Mucosa of descending colon (tissue), 3 donors: ENCODE data around the gene RIT2. TPM values are rescaled to one million over a fixed set of nuclear protein-coding genes. Genes with fewer than 3 reads are reported as not detected.

Source experiments
- ATAC-seq: fragments of 200-7000 bp; cut with Tn5 transposase; one replicate; pipeline ENCODE4 v1.9.1; 2020; ENCODE audit warnings: mild to moderate bottlenecking, moderate library complexity
- DNase-seq, 3 donors: peaks; one replicate each; pipeline ENCODE4 v3.0.0-alpha.2; 2020
- H3K36me3 ChIP-seq: fragments of 200-600 bp; one replicate; pipeline ENCODE4 v1.8.0; 2021; ENCODE audit warnings: low read depth, mild to moderate bottlenecking
- H3K4me1 ChIP-seq: fragments of 200-600 bp; one replicate; pipeline ENCODE4 v1.8.0; 2021; ENCODE audit warnings: low read depth, mild to moderate bottlenecking
- H3K4me3 ChIP-seq: fragments of 200-600 bp; one replicate; pipeline ENCODE4 v1.8.0; 2021; ENCODE audit warnings: mild to moderate bottlenecking
- H3K9me3 ChIP-seq: fragments of 200-600 bp; one replicate; pipeline ENCODE4 v1.8.0; 2021; ENCODE audit warnings: mild to moderate bottlenecking
- CTCF ChIP-seq: fragments of 200-600 bp; IDR thresholded peaks from one replicate; pipeline ENCODE4 v1.8.0; 2022; ENCODE audit warnings: antibody characterized with exemption, mild to moderate bottlenecking
- intact Hi-C, 2 donors: fragments of 100-400 bp; cut with DNase I in 1 of 2; cut with micrococcal nuclease in 1 of 2; formaldehyde crosslinking; loops; one replicate each; pipeline versions ENCODE4 v1.11.0 to v1.11.1; 2022; cut with DNase I, micrococcal nuclease
- total RNA-seq, 3 donors: library from RNA; stranded (reverse); fragmentation: NEBNext Ultra II Directional in 2 of 3; extraction: Animal tissue kit (Norgen Biotek cat#: 25700) in 2 of 3; gene quantifications; one replicate each; pipeline versions ENCODE4 v1.2.1 to v1.2.4, GENCODE V29; 2021 to 2023
- donor health status: DM: no; HTN: no; CAD: no; lungs with moderate emphysema.
- donor health status: DM: no; HTN: no; CAD: no.
- donor health status: DM: no; HTN: yes; CAD: no.

Gene RIT2
- total RNA-seq, 3 donors from 2014 or later = 0.44 TPM; not detected in 2

- Histone ChIP-seq H3K9me3 (no peaks in the 10 kb centered on the region), H3K4me3 (no peak overlapping the region), H3K4me1 (no peaks in the 10 kb centered on the region), H3K36me3 (no peaks in the 10 kb centered on the region)
- no peak for TF ChIP-seq CTCF
- intact Hi-C loops = no loop called here
- no peak for ATAC-seq
- DNase-seq = no peak
Measured at GRCh38 chr18:42892181-42892580, 223.3 kb downstream of the RIT2 start.

GRCh38 chr18:42891705-42892104 is 223.8 kb downstream of the RIT2 start:
- no peaks in the 10 kb centered on the region for H3K9me3 ChIP-seq
- no peaks in the 10 kb centered on the region for H3K4me1 ChIP-seq
- intact Hi-C loops = no loop called here
- no peak for ATAC-seq
- DNase-seq = no peak
- H3K4me3 ChIP-seq = no peak overlapping the region
- TF ChIP-seq CTCF = no peak
- no peaks in the 10 kb centered on the region for H3K36me3 ChIP-seq

GRCh38 chr18:42883169-42883568 is 232.3 kb downstream of the RIT2 start:
- TF ChIP-seq CTCF = no peak
- H3K4me1 ChIP-seq = no peaks in the 10 kb centered on the region
- no peaks in the 10 kb centered on the region for H3K36me3 ChIP-seq
- DNase-seq (no peak), ATAC-seq (no peak)
- H3K4me3 ChIP-seq = no peak overlapping the region
- no peaks in the 10 kb centered on the region for H3K9me3 ChIP-seq
- intact Hi-C loops = no loop called here

GRCh38 chr18:42882122-42882521 is 233.4 kb downstream of the RIT2 start:
- intact Hi-C loops = no loop called here
- H3K36me3 ChIP-seq = no peaks in the 10 kb centered on the region

GRCh38 chr18:42872838-42873237 is 242.6 kb downstream of the RIT2 start:
- intact Hi-C loops = no loop called here
- DNase-seq = no peak
- ATAC-seq = no peak
- no peak for TF ChIP-seq CTCF
- Histone ChIP-seq H3K4me3 (no peak overlapping the region), H3K36me3 (no peaks in the 10 kb centered on the region), H3K9me3 (no peaks in the 10 kb centered on the region), H3K4me1 (no peaks in the 10 kb centered on the region)

More at GRCh38 chr18:42882122-42882521, 233.4 kb downstream of the RIT2 start:
- no peak for ATAC-seq
- TF ChIP-seq CTCF = no peak
- no peaks in the 10 kb centered on the region for H3K4me1 ChIP-seq
- no peaks in the 10 kb centered on the region for H3K9me3 ChIP-seq
- no peak for DNase-seq
- no peak overlapping the region for H3K4me3 ChIP-seq

- Histone ChIP-seq H3K9me3 (no peaks in the 10 kb centered on the region), H3K36me3 (no peaks in the 10 kb centered on the region), H3K4me1 (no peaks in the 10 kb centered on the region), H3K4me3 (no peak overlapping the region)
- no peak for TF ChIP-seq CTCF
- ATAC-seq (no peak), DNase-seq (no peak)
- intact Hi-C loops = no loop called here
Measured at GRCh38 chr18:42864876-42865275, 250.6 kb downstream of the RIT2 start.
